ENCODE results near the gene MCU.
A peak's percentile ranks its signal among the peaks of the same experiment; 100 is the strongest.
"Not testable (repeated sequence)": the region's sequence is repeated elsewhere in the genome, so short reads cannot be mapped to it uniquely, and the experiment has no call there.

Gene MCU, protein sequence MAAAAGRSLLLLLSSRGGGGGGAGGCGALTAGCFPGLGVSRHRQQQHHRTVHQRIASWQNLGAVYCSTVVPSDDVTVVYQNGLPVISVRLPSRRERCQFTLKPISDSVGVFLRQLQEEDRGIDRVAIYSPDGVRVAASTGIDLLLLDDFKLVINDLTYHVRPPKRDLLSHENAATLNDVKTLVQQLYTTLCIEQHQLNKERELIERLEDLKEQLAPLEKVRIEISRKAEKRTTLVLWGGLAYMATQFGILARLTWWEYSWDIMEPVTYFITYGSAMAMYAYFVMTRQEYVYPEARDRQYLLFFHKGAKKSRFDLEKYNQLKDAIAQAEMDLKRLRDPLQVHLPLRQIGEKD

DNA sequence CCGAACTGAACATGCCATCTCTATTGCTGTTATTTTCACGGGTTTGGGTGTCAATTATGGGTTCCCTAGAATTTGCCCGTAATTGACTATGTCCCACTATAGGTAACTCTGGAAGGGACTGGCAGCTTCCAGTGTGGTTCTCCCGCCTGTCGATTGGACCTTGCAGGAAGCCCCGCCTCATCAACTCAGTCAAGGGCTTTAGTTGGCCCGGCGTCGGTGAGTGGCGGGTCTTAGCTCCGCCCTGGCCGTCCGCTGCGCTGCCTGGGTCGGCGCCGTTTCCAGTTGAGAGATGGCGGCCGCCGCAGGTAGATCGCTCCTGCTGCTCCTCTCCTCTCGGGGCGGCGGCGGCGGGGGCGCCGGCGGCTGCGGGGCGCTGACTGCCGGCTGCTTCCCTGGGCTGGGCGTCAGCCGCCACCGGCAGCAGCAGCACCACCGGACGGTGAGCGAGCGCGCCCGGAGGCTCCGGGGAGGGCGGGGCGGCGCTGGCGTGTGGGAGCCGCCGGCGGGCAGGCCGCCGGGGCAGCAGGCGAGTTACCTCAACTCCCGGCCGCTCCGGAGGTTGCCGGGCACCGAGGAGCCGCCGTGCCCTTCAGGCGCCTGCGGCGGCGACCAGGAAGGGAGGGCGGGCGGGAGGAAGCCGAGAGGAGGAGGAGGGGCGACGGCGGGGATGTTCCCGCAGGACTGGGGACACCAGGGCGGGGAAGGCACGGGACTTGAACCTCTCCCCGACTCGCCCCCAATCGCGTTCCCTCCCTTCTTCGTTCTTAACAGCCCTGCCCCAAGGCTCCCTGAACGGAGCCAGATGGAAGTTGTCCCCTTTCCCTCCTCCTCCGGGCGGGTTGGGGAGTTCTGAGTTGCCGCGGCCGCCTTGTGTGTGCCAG lies at the start of gene MCU:
TSS of gene MCU (plus strand) at position 281 of the 881 bp plus-strand sequence. CDS start at position 290, 9 bp downstream.
- DNase-seq (ENCODE audit: low read depth): peak; percentile 88

DNA sequence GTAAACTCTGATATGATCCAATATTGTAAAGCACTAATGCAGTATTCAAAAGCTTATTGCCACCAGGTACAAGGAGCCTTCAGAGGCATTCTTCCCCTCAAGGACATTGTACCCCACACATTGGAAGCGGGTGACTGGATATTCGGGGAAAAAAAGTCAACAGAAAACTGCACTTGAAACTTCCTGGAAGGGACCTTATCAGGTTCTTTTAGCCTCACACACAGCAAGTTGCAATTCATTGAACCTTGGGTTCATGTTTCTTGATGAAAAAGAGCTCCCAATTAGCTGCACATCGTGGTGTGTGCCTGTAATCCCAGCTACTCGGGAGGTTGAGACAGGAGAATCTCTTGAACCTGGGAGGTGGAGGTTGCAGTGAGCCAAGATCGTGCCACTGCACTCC lies 49.6 kb upstream of the MCU start:
- DNase-seq (ENCODE audit: low read depth): no peak

DNA sequence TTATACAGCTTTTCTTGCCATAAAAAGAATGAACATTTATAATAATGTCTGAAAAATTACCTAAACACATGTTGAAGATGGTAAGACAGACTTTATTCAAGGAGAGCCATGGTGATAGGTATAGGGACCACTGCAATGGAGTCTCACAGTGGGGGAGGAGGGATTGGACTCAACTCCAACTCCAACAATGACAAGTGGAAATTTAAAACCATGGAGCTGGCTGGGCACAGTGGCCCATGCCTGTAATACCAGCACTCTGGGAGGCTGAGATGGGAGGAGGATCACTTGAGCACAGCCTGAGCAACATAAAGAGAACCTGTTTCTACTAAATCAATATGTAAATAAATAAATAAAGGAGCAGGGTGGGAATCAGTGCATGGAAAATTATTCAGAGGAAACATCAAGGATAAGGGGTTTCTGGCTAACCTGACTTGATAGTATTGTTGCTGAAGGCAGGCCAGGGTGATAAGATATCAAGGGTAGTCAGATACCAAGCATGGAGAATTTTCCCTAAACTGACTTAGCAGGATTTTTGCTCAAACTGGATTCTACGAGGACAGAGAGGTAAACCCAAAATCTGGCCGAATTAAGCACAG lies 46.6 kb upstream of the MCU start:
- DNase-seq (ENCODE audit: low read depth): no peak

DNA sequence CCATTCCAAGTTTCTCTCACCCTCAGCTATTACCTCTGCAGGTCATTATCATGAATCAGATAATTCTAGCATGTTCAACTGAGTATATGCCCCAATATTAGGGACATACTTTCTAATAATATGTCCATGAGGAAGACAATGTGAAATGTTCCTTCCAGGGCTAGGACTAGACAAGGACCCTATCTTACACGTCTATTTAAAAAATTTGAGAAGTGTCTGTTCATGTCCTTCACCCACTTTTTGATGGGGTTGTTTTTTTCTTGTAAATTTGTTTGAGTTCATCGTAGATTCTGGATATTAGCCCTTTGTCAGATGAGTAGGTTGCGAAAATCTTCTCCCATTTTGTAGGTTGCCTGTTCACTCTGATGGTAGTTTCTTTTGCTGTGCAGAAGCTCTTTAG lies 45.0 kb upstream of the MCU start:
- not testable (repeated sequence) for DNase-seq (ENCODE audit: low read depth)

DNA sequence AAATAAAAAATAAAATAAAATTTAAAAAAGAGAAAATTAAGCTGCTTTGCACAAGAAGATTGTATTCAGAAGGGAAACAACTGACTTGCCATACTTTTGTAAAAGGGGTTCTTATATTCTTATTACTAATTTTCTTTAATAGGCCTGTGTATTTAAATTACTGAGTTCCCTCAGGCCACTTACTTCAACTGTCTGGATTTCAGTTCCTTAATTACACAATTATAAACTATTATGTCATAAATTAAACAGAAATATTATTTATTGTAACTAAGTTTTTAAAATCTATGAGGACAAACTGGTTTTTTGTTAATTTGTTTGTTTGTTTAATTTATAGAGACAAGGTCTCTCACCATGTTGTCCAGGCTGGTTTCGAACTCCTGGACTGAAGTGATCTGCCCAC lies 43.6 kb upstream of the MCU start:
- no peak for DNase-seq (ENCODE audit: low read depth)

DNA sequence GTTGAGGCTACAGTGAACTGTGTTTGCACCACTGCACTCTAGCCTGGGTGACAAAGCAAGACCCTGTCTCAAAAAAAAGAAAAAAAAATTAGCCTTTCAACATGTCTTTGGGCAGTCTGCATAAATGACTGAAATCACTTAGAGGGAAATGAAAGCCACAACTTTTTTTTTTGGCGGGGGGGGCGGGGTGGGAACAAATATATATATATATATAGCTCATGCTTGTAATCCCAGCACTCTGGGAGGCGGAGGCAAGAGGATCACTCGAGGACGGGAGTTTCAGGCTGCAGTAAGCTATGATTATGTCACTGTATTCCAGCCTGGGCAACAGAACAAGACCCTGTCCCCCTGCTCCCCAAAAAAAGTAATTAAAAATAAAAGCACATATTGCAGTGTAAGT lies 42.7 kb upstream of the MCU start:
- DNase-seq (ENCODE audit: low read depth): no peak

DNA sequence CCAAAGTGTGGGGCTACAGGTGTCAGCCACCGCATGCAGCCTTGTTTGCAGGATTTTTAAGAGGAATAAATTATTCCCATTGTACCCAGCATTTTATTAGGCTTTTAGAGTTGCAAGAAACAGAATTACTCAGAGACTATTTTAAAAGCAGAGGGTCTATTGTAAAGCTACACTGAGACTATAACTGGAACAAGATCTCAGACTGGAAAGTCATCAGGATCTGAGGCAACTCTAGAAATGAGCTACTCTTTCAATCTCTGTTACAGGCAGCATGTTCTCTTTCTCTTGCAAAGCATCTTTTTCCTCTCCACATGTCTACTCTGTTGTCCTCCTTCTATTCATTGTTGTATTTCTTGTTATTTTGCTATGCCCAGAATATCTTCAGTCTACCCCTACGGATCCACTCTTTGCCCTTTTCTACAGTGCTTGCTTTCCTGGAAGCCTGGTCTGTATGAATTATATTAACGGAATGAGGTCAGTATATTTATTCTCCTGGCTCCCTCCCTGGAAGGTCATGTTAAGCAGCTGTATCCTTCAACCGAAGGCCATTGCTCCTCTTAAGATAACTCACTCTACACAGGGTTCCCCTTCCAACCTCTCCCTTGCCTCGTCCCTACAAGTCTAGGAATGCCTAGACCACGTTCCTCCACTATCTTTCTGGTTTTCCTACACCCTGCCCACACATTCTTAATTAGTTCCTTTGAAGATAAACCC lies 38.4 kb upstream of the MCU start:
- no peak for DNase-seq (ENCODE audit: low read depth)

DNA sequence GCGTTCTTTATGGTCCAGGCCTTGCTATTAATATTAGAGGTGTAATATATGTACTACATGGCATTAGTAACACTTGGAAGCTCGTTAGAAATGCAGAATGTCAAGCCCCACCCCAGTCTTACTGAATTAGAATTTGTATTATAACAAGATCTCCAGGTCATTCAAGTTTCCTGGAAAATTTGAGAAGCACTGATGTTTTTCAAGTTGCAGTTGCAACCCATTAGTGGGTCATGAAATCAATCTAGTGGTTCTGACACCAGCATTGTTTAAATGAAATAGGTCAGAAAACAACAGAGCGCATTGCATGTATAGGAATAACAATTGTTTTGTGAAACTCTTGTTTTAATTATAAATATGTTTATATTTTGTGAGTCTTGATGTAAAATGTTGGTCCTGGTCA lies 37.2 kb upstream of the MCU start:
- DNase-seq (ENCODE audit: low read depth): no peak

DNA sequence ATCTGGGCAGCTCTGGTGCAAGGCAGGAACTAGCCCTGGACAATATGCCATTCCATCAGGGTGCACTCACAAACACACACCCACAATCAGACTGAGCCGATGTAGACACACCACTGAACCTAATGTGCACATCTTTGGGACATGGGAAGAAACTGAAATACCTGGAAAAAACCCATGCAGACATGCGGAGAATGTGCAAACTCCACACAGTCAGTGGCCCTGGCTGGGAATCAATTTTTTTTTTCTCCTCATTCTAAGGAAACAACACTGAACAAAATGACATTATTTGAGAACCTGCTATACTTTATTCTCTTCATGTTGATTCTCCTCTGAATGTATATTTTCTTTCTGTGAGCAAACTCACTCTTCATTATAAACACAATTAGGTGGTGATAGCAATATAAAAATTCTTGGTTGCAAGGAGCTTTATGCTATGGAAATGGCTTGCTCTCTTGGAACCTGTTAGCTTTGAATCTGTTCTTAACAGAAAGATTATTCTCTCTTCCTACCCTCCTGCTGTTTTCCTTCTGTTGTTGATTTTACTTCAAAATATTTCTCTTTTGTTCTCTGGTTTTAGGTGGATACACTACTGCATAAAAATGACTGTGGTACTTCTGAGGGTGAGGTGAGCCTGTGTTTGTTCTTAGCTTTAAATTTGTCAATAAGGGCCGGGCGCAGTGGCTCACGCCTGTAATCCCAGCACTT lies 33.1 kb upstream of the MCU start:
- DNase-seq (ENCODE audit: low read depth): no peak

DNA sequence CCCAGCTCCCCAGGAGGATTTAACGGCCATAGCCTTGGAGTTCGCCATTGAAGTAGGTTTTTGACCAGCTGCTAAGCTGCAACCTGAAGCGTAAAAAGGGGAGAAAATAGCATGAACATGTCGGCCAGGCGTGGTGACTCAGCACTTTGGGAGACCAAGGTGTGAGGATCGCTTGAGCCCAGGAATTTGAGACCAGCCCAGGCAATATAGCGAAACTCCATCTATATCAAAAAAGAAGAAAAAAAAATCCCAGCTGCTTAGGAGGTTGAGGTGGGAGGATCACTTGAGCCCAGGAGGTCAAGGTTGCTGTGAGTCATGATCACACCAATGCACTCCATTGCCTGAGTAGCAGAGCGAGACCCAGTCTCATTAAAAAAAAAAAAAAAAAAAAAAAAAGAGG lies 32.2 kb upstream of the MCU start:
- DNase-seq (ENCODE audit: low read depth): no peak

DNA sequence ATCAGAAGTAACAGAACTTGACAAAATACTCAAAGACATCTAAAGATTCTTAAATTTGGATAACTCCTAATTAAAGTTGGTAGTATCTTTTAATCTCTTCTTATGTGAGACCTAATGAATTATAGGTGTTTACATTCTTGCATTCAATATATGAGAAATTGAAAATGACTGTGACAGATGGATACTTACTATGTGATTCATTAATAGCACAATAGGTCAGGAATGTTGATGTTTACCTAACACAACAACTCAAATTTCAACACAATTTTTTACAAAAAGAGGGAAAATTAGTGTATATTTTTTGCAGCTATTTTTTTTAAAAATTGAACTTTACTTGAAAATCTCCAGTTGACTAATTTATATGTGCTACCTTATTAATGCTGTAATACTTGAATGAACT lies 31.7 kb upstream of the MCU start:
- no peak for DNase-seq (ENCODE audit: low read depth)

DNA sequence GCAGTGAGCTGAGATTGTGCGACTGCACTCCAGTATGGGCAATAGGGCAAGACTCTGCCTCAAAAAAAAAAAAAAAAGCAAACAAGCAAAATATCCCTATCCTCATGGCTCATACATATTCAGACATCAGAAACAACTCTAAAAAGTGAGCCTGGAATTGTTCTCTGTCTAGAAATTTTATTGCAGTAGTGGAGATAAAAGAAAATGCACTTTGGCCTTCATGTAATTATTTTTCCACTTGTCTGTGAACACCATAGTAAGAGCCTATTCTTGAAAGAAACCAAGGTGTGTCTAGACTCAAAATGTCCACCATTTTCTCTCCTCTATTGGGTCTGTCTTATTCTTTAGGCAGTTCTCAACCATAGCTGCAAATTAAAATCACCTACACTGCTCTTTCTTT lies 30.5 kb upstream of the MCU start:
- no peak for DNase-seq (ENCODE audit: low read depth)

DNA sequence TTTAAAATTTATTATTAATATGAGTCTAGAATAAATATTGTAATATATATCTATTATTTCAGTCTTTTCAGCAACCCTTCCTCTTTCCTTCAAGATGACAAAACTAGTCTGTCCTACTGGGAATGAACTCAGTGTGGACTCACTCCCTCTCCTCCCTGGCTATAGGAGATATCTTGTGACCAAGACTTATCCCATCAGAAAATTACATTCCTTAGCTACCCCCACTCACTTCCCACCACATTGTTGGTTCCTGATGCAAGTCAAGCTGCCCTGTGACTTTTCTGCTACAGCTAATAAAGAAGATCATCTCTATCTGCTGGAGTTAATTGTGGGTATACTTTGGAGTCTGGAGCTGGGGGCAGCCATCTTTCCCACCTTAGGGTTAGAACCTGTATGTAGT lies 28.0 kb upstream of the MCU start:
- DNase-seq (ENCODE audit: low read depth): no peak

DNA sequence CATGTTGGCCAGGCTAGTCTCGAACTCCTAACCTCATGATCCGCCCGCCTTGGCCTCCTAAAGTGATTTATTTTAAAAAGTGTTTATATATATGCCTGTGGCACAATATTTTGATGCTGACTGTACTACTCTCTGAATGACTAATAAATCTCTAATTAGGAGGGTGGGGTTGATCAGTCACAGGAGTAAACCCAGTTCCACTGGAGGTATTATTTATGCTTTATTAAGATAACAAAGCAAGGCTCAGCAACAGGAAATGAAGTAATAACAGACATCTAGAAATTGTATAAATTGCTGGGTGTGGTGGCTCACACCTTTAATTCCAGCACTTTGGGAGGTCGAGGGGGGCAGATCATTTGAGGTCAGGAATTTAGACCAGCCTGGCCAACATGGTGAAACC lies 26.0 kb upstream of the MCU start:
- DNase-seq (ENCODE audit: low read depth): peak; percentile 18

DNA sequence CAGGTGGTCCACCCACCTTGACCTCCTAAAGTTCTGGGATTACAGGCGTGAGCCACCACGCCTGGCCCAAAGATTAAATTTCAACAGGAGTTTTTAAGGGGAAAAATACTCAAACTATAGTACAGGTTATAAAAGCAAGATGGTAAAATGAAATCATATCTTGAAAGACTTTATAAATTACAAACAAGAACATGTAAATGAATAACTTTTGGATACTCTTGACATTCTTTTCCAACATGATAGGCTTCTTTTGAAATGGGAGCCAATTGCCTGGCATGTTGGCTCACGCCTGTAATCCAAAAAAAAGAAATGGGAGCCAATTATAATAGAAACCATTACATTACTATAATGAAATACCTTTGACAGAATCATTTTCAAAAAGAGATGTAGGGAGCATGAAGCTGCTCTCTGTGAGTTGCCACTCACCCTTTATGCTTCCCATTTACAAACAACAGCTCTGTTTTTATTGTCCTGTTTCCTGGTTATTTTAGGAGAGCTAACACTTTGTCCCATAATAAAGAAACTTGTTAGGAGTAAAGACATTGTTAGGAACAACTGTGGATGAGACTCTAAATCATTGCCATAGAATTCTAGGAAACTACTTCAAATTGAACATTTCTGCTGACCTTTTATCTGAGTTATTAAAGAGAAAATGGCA lies 24.6 kb upstream of the MCU start:
- no peak for DNase-seq (ENCODE audit: low read depth)

DNA sequence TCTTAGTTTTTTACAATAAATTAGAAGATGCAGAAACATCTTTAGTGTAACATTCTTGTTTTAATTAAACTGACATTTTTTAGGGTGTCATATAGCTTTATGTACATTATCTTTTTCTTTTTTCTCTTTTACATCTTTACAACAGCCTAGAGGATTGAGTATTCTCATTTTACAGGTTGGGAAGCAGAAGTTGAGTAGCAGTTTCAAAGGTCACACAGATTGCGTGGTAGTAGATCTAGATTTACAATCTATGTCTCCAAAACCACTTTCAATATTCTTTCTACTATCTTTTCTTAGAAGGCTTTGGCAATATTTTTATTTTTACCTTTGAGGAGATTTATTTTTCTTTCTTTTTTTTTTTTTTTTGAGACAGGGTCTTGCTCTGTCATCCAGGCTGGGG lies 18.7 kb upstream of the MCU start:
- no peak for DNase-seq (ENCODE audit: low read depth)

DNA sequence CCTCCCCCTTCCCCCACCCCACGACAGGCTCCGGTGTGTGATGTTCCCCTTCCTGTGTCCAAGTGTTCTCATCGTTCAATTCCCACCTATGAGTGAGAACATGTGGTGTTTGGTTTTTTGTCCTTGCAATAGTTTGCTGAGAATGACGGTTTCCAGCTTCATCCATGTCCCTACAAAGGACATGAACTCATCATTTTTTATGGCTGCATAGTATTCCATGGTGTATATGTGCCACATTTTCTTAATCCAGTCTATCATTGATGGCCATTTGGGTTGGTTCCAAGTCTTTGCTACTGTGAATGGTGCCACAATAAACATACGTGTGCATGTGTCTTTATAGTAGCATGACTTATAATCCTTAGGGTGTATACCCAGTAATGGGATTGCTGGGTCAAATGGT lies 17.8 kb upstream of the MCU start:
- DNase-seq (ENCODE audit: low read depth): not testable (repeated sequence)

DNA sequence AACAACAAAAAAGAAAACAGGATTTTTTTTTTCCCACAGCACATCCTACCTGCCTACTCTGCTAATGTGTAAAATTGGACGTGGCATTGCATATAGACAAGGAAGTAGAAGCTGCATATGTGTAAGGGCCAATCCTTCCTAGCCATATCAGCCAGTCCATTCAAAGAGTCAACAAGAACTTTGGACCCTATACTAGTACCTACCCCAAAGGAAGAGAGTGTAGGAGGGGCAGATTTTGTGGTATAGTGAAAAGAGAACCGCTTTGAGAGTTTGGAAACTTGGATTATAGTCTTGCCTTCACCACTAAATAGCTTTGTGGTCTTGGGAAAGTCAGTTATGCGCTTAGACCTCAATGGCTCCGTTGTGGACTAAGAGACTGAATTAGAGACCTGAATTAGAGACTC lies 12.1 kb upstream of the MCU start:
- DNase-seq (ENCODE audit: low read depth): no peak

DNA sequence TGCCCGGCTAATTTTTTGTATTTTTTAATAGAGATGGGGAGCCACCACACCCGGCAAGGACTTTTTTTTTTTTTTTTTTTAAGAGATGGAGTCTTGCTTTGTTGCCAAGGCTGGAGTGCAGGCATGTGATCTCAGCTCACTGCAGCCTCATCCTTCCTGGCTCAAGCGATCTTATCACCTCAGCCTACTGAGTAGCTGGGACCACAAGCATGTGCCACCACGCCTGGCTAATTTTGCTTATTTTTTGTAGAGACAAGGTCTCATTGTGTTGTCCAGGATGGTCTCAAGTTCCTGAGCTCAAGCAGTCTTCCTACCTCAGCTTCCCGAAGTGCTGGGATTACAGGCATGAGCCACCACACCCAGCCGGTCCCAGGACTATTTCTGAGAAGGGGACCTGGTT lies 9.3 kb upstream of the MCU start:
- no peak for DNase-seq (ENCODE audit: low read depth)

DNA sequence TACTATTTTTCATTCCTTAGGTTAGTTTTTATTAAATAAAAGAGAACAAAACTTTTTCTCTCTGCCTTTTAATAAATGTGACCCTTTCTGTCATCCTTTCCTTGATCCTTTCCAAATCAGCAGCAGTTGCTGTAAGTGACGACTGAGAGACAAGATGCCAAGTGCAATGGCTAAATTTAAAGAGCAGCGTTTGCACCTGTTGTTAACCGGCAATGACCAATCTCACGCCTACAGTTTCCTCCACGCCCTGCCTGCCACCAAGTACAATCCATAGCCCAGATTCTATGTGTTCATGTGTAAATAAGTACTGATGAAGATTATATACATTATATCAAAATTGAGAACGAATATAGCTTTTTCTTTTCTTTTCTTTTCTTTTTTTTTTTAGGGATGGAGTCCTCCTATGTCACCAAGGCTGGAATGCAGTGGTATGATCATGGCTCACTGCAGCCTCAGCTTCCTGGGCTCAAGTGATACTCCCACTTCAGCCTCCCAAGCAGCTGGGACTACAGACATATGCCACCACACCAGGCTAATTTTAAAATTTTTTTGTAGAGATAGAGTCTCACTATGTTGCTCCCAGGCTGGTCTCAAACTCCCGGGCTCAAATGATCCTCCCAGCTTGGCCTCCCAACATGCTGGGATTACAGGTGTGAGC lies 6.5 kb upstream of the MCU start:
- DNase-seq (ENCODE audit: low read depth): no peak

DNA sequence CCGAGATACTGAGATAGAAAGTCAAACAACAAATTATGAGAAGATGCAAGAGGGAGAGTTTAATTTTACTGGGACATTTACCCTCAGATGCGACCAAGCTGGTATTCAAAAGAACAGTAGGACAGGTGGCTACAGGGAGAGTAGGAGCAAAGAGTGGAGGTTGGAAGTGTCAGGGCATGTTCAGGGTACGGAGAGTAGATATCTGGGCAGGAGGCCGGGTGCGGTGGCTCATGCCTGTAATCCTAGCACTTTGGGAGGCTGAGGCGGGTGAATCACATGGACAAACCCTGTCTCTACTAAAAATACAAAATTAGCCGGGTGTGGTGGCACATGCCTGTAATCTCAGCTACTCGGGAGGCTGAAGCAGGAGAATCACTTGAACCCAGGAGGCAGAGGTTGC lies 5.5 kb upstream of the MCU start:
- DNase-seq (ENCODE audit: low read depth): not testable (repeated sequence)
